HepG2 (cell line): ENCODE results near the gene GNGT2. TPM values are rescaled to one million over a fixed set of nuclear protein-coding genes. Genes with fewer than 3 reads are reported as not detected.
A peak's percentile ranks its signal among the peaks of the same experiment; 100 is the strongest.

Experiments used
- ATRX ChIP-seq: sonication (generic); formaldehyde crosslinking; IDR thresholded peaks from 2 replicates; pipeline ENCODE4 v1.4.0; 2020; ENCODE audit warnings: missing genetic modification reagents, borderline replicate concordance
- EED ChIP-seq: sonication (generic); formaldehyde crosslinking; IDR thresholded peaks from 2 replicates; pipeline ENCODE4 v1.5.0; 2020; ENCODE audit warnings: mild to moderate bottlenecking, missing genetic modification reagents
- HMGA1 ChIP-seq: sonication (generic); formaldehyde crosslinking; conservative IDR thresholded peaks from 2 replicates; pipeline ENCODE4 v1.4.0; 2020; ENCODE audit warnings: missing genetic modification reagents
- IRF2 ChIP-seq: IDR thresholded peaks from 2 replicates; pipeline ENCODE4 v1.6.1; 2018; ENCODE audit warnings: missing genetic modification reagents, missing compliant biosample characterization
- KMT2A ChIP-seq: sonication (generic); formaldehyde crosslinking; IDR thresholded peaks from 2 replicates; pipeline ENCODE4 v1.4.0; 2020; ENCODE audit warnings: missing genetic modification reagents
- LRRFIP1 ChIP-seq: sonication (generic); formaldehyde crosslinking; conservative IDR thresholded peaks from 2 replicates; pipeline ENCODE4 v1.4.0; 2020; ENCODE audit warnings: missing genetic modification reagents
- MATR3 ChIP-seq: sonication (generic); formaldehyde crosslinking; IDR thresholded peaks from 2 replicates; pipeline ENCODE4 v1.4.0; 2020; ENCODE audit warnings: missing genetic modification reagents
- PATZ1 ChIP-seq: sonication (generic); formaldehyde crosslinking; IDR thresholded peaks from 2 replicates; pipeline ENCODE4 v1.4.0; 2020; ENCODE audit warnings: missing genetic modification reagents
- SIN3A ChIP-seq: IDR thresholded peaks from 2 replicates; pipeline ENCODE4 v1.6.1; 2011; ENCODE audit warnings: low read depth, mild to moderate bottlenecking, control low read depth, low read length, borderline replicate concordance
- SNAPC2 ChIP-seq: sonication (generic); formaldehyde crosslinking; IDR thresholded peaks from 2 replicates; pipeline ENCODE4 v1.8.1; 2022; ENCODE audit warnings: mild to moderate bottlenecking, missing genetic modification reagents
- ZNF557 ChIP-seq: sonication (generic); formaldehyde crosslinking; IDR thresholded peaks from 2 replicates; pipeline ENCODE4 v1.4.0; 2020; ENCODE audit warnings: missing genetic modification reagents
- ZNF761 ChIP-seq: sonication (generic); formaldehyde crosslinking; conservative IDR thresholded peaks from 2 replicates; pipeline ENCODE4 v1.4.0; 2020; ENCODE audit warnings: mild to moderate bottlenecking, missing genetic modification reagents
- ZNF770 ChIP-seq: sonication (generic); formaldehyde crosslinking; IDR thresholded peaks from 2 replicates; pipeline ENCODE4 v1.5.0; 2020; ENCODE audit warnings: mild to moderate bottlenecking, missing genetic modification reagents
- polyA plus RNA-seq, 8 experiments: library from polyadenylated mRNA; depleted of rRNA in 3 of 8; stranded (reverse) in 7 of 8; unstranded in 1 of 8; fragments of >200 nt; fragmentation: Illumina TruSeq in 4 of 8; extraction: Trizol in 4 of 8; gene quantifications; 2 replicates each; pipeline versions ENCODE4 v1.2.1 to v1.2.3, GENCODE V29; 2011 to 2016; ENCODE audit warnings: low read depth in 4 of 8, missing spikeins in 1 of 8, mixed read lengths in 1 of 8; ENCODE audit not compliant: insufficient read depth in 1 of 8
- total RNA-seq, 5 experiments: library from RNA; depleted of rRNA; stranded (reverse); fragments of >200 nt; fragmentation: Illumina TruSeq; extraction: Trizol; gene quantifications; 2 replicates each; pipeline ENCODE4 v1.2.3, GENCODE V29; 2016; ENCODE audit warnings: low read depth in 1 of 5
- TF ChIP-seq, protein P1 (sequence below): sonication (generic); formaldehyde crosslinking; IDR thresholded peaks from 2 replicates; pipeline ENCODE4 v1.4.0; 2020; ENCODE audit warnings: mild to moderate bottlenecking, missing genetic modification reagents, borderline replicate concordance
- TF ChIP-seq, protein P2 (sequence below): sonication (generic); formaldehyde crosslinking; IDR thresholded peaks from 2 replicates; pipeline ENCODE4 v1.8.0; 2022; ENCODE audit warnings: missing genetic modification reagents, mild to moderate bottlenecking, moderate library complexity, borderline replicate concordance
- TF ChIP-seq, protein P3 (sequence below): sonication (generic); formaldehyde crosslinking; IDR thresholded peaks from 2 replicates; pipeline ENCODE4 v1.5.0; 2020; ENCODE audit warnings: missing genetic modification reagents

GNGT2 gene
- total and polyA plus RNA-seq, 2 of the 13 experiments (the other 11 are each of a cell fraction or from before 2014, with no cell fraction given): not detected

- TF ChIP-seq ZNF770 (CRISPR knock-in tag) (peak; percentile 75), LRRFIP1 (CRISPR knock-in tag) (no peak), IRF2 (CRISPR knock-in tag) (peak; percentile 70; the same call in 1 of the 2 replicates), KMT2A (CRISPR knock-in tag) (peak; percentile 53; the same call in 1 of the 2 replicates), ZNF761 (CRISPR knock-in tag) (peak; percentile 95; the same call in 1 of the 2 replicates), ATRX (0 out of 2 replicates have a peak, but pooled peaks have one; percentile 33), HMGA1 (CRISPR knock-in tag) (no peak), SNAPC2 (peak; percentile 84; the same call in 1 of the 2 replicates), MATR3 (CRISPR knock-in tag) (no peak), EED (peak; percentile 93), ZNF557 (CRISPR knock-in tag) (peak; percentile 77), SIN3A (peak; percentile 46; the same call in 1 of the 2 replicates), PATZ1 (CRISPR knock-in tag) (peak; percentile 80)
- TF ChIP-seq, protein P1, sequence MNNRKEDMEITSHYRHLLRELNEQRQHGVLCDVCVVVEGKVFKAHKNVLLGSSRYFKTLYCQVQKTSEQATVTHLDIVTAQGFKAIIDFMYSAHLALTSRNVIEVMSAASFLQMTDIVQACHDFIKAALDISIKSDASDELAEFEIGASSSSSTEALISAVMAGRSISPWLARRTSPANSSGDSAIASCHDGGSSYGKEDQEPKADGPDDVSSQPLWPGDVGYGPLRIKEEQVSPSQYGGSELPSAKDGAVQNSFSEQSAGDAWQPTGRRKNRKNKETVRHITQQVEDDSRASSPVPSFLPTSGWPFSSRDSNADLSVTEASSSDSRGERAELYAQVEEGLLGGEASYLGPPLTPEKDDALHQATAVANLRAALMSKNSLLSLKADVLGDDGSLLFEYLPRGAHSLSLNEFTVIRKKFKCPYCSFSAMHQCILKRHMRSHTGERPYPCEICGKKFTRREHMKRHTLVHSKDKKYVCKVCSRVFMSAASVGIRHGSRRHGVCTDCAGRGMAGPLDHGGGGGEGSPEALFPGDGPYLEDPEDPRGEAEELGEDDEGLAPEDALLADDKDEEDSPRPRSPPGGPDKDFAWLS (CRISPR knock-in tag): 0 out of 2 replicates have a peak, but pooled peaks have one; percentile 89
- TF ChIP-seq, protein P2, sequence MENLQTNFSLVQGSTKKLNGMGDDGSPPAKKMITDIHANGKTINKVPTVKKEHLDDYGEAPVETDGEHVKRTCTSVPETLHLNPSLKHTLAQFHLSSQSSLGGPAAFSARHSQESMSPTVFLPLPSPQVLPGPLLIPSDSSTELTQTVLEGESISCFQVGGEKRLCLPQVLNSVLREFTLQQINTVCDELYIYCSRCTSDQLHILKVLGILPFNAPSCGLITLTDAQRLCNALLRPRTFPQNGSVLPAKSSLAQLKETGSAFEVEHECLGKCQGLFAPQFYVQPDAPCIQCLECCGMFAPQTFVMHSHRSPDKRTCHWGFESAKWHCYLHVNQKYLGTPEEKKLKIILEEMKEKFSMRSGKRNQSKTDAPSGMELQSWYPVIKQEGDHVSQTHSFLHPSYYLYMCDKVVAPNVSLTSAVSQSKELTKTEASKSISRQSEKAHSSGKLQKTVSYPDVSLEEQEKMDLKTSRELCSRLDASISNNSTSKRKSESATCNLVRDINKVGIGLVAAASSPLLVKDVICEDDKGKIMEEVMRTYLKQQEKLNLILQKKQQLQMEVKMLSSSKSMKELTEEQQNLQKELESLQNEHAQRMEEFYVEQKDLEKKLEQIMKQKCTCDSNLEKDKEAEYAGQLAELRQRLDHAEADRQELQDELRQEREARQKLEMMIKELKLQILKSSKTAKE (CRISPR knock-in tag): no peak
- TF ChIP-seq, protein P3, sequence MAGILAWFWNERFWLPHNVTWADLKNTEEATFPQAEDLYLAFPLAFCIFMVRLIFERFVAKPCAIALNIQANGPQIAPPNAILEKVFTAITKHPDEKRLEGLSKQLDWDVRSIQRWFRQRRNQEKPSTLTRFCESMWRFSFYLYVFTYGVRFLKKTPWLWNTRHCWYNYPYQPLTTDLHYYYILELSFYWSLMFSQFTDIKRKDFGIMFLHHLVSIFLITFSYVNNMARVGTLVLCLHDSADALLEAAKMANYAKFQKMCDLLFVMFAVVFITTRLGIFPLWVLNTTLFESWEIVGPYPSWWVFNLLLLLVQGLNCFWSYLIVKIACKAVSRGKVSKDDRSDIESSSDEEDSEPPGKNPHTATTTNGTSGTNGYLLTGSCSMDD (CRISPR knock-in tag): peak; percentile 67; the same call in 1 of the 2 replicates
These were observed 18.2 kb downstream of the GNGT2 start (continued) for GRCh38 chr17:49191917-49192741.
